Measurements from ENCODE around the gene MRPS6.

The MRPS6 gene

DNA sequence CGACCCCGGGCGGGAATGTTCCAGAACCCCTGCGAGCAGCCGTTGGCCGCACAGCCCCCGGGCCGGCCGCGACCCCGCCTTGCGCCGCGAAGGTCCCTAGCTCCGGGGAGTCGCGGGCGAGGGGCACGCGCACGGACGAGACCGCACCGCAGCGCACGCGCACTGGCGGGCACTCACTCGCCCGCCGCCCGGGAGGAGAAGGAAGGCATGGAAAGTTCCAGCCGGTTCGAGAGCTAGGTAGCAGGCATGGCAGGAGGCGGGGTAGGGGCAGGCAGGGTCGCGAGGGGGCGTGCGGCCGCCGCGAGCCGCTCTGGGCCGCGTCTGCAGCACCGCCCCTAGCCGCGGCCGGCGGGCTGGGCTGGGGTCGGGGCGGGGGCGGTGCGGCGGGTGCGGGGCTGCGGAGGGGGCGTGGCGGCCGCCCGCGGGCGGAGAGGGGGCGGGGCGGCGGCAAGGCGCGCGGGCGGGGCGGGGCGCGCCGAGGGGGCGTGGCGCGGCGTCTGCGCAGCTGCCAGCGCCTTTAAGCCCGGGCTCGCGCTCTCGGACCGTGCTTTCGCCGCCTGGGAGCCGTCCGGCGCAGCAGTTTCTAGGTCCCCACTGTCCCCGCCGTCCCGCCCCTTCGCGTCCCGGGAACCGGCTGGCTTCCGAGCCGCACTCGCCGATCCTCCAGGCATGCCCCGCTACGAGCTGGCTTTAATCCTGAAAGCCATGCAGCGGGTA is at the start of gene MRPS6, which contains the start of gene SLC5A3:
Gene MRPS6, plus strand, starts transcription at position 547 of the 717 bp plus-strand sequence. Its CDS starts 123 bp downstream, at position 670.
Gene SLC5A3, plus strand, starts transcription at position 547 of the 717 bp plus-strand sequence. CDS start 21,621 bp downstream, outside the sequence.
- peak; percentile 92 for DNase-seq (ENCODE audit: low spot score)

DNA sequence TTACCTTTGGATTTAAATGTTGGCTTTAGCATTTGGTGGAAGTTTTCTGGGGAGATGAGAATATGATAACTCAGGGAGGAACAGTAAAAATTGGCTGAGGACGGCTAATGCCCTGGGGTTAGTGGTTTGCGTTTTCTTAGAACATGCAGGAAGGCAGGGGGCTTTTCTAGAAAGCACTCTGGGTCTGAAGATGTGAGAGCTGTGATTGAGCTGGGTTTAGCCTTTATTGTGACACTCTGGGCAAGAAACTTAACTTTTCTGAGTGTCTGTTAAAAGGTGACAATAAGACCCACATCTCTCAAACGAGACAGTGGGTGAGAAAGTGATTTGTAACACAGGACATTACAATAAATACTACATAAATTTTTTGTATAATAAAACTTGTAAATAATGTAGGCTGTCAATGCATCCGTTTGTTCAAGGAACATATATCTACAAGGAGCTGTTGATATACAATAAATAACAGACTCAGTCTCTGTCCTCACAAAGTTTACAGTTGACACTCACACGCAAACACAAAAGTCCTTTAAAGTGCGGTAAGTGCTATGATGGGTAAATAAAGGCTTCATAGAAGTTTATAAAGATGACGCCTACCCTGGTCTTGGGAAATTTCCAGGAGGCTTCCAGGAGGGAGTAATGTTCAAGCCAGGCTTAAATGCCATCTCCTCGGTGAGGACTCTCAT is 49.5 kb upstream of the MRPS6 start:
- DNase-seq (ENCODE audit: low spot score), result no peak

DNA sequence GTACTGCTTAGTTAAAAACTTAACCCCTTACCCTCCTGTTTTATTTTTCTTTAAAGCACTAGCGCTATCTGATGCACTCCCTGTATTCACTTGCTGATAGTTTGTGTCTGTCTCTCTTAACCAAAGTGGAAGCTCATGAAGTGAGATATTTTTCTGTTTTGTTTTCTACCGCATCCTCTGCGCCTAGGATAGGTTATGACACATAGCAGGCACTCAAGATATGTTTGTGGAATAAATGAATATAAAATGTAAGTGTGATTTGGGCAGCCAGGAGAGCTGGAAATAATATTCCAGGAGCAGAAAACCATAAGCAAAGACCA is 49.0 kb upstream of the MRPS6 start:
- DNase-seq (ENCODE audit: low spot score), result no peak

DNA sequence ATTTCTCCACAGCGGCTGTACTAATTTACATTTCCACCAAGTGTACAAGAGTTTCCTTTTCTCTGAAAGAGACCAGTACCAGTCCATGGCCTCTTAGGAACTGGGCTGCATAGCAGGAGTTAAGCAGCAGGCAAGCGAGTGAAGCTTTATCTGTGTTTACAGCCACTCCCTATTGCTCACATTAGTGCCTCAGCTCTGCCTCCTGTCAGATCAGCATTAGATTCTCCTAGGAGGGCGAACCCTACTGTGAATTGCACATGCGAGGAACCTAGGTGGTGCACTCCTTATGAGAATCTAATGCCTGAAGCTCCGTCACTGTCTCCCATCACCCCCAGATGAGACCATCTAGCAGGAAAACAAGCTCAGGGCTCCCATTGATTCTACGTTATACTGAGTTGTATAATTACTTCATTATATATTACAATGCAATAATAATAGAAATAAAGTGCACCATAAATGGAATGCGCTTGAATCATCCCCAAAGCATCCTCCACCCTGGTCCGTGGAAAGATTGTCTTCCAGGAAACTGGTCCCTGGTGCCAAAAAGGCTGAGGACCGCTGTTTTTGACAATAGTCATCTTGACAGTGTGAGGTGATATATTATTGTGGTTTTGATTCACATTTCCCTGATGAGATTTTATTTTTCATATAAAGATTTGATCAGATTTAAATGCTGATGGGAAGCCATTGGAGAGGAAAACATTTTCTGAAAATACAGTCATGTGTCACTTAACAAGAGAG is 45.5 kb upstream of the MRPS6 start:
- no peak for DNase-seq (ENCODE audit: low spot score)

DNA sequence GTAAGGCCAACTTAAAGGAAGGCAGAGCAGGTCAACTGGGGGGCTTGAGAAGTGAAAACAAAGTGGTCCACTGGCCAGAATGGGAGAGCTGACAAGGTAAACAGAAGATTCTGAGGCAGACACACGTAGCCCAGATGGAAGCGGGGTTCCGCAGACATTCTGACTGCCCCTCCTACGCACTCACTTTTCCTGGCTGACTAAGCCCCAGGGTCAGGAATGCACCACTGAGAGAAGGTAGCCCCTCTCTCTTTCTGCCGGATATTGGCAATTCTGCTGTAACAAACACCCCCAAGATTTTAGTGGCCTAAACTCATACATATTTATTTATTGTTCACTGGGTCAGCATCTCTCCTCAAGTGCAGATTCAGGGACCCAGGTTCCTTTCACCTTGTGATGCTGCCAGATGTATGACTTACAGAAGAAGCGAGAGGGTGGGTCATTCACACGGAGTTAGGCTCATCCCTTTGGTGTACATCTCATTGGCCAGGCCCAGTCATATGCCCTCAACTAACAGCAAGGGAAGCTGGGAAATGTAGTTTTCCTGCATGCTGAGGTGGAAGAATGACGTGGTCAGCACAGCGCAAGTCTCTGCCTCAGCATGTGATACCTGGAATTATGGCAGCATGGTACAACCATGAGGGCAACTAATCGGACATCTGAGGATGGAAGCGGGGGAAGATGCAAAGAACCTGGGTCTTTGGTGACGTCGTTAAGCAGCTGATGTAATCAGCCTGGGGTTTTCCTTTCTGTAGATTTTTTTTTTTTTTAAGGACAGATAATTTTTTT is 43.4 kb upstream of the MRPS6 start:
- DNase-seq (ENCODE audit: low spot score), result peak; percentile 80

DNA sequence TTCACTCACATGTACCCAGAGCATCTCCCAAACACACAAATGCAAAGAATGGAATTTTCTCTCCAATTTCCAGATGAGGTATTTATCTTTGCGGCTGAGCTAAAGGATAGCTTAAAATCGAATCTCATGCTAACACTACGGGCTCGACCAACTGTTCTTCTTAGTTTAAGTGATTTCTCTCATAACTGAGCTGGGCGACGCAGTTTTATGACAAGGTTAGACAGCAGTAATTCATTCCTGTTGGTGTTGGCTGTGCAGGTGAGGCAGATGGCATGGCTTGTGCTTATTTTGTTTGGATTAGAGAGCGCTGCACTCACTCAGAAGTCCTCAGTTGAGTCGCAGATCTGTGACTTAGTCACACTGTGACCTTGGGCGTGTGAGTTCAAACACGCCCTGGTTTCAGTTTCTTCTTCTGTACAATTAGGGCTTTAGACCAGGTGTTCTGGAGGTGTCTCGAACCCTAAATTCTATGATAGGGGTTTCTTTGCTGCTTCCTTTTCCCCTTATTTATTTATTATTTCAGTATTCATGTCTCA is 41.5 kb upstream of the MRPS6 start:
- no peak for DNase-seq (ENCODE audit: low spot score)

DNA sequence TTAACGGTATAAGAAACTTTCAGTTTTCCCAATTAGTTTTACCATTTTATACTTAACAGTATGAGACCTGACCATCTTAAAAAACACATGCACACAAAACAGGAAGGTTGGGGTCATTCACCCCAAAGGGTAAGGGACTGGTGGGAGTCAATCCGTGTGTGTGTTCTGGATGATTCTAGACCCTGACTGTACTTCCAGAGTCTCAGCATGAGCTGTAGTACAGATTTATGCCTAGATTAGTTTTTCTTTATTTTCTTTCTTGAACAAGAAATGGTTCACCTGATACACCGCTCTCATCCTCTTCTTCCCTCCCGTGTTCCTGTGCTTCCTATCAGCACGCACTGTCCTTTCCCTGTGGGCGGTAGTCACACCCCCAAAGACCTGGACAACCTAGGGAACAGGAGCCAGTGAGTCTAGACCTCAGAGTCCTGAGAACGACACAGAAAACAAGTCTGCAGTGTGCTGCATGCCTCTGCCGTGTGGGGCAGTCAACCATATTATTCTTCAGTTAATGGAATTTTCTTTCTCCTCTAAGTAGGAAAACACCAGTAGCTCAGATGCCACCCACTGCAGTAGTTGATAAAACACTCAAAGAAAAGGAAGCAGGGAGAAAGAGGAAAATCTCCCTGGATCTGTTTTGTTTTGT is 38.9 kb upstream of the MRPS6 start:
- peak; percentile 34 for DNase-seq (ENCODE audit: low spot score)

DNA sequence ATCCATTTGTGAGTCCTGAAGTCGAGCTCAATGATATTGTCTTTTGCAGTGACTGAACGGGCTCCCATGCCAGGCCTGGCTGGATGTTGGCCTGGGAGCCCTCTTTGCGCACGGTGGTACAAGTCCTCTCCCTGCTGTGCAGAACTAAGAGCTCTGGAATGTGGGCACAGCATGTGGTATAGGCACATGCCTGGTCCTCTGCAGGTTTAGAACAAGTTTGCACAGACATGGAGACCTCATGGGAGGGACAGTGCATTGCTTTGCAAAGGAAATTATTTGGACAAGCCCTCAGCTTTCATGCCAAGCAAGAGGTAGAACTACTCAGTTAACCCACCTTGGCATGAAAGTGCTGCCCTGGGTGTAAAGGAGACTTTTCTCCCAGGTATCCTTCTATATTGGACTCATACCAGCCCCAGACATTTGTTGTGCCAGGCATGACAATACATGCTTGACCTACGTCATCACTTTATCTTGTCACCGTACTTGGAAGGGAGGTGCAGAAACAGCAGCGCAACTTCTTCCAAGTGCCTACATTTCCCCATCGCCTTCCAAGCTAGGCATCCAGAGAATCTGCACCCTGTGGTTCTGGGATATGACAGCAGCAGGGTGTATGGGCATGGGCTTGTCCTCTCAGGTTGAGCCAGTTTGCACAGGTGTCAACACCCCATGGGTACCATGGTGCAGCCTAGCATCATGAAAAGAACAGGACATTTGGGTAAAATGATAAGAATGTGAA is 37.6 kb upstream of the MRPS6 start:
- DNase-seq (ENCODE audit: low spot score), result peak; percentile 48

DNA sequence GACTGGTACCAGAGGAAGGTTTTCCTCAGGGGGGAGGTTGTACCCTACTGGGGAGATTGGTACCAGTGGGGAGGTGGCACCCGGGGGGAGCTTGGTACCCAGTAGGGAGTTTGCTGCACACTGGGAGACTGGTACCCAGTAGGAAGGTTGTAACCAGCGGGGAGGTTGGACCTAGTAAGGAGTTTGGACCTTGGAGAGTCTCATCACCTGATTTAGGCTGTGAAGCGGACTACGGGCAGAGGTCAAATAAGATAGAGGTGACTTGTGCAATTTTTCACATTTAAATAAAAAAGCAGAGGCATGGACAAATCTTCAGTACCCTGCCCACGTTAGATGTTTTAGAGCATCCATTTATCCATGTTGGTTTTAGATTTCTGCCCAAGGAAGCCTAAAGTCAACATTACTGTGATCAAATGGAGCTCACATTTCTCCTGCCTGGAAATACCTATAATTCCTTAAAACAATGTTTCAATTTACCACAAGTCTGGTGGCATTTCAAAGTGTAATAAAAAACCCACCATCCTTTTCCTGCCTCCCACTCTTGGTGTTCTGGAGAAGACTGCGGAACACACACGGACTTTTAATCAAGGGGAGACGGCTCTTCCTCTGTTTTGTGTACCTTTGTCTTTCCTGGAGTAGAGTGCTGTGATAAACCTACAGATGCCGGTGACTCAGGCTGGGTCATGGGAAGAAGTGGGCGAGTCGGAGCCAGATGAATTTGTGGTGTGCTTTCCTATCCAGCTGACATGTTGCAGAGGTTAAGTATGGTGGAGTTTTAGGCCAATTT is 36.2 kb upstream of the MRPS6 start:
- no peak for DNase-seq (ENCODE audit: low spot score)

DNA sequence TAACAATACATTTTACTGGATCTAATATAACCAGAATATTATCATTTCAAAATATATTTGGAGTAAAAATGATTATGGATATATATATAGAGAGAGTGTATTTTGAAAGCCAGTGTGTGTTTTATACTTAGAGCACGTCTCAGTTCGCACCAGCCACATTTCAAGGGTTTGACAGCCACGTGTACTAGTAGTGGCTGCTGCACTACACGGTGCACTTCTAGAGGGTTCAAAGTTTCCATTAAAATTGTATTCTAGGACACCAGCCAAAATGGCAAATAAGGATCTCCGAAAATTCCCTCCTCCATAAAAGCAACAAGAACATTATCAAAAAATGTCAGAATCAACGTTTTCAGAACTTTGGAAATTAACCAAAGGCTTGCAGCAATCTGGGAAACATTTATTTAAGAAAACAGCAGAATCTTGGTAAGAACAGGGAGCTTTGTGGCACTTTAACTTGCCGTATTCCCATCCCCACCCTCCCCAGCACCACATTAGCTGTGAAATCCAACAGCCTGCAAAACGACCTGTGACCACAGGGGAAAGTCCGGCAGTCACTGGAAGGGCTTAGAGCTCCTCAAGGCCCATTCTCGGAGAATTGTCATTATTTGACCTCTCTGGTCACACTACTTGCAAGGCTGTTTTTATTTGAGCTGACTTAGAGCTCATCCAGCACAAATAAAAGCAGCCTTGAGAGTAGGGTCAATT is 33.5 kb upstream of the MRPS6 start:
- peak; percentile 51 for DNase-seq (ENCODE audit: low spot score)

DNA sequence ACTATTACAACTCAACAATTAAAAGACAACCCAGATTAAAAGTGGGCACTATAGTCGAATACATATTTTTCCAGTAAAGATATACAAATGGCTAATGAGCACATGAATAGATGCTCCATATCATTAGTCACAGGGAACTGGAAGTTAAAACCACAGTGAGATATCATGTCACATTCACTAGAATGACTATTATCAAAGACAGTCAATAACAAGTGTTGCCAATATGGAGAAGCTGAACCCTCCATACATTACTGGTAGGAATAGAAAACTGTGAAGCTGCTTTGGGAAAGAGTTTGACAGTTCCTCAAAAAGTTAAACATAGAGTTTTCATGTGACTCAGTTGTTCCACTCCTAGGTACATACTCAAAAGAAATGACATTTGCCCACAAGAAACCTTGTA is 30.6 kb upstream of the MRPS6 start:
- DNase-seq (ENCODE audit: low spot score), result no peak

DNA sequence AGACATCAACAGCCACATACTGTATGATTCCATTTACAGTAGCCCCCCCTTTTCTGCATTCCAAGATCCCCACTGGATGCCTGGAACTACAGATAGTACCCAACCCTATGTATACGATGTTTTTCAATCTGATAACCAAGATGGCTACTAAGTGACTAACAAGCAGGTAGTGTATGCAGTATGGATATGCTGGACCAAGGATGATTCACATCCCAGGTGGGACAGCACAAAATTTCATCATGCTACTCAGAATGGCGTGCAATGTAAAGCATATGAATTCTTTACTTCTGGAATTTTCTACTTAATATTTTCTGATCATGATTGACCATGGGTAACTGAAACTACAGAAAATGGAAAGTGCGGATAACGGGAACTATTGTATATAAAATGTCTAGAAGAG is 30.0 kb upstream of the MRPS6 start:
- DNase-seq (ENCODE audit: low spot score), result no peak

DNA sequence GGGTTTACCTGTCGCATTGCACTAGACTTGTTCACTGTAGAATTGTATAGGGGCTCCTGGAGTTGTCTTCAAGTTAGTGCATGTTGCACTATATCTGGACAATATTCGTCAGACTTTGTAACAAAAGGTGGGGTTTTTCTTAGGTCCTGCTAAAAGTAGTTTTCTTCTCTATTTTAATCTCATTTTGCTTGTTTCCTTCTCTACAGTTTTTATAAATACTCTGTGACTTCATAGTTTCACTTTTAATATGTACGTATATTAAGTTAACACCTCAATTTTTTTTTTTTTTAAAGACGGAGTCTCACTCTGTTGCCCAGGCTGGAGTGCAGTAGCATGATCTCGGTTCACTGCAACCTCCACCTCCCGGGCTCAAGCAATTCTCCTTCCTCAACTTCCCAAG is 26.5 kb upstream of the MRPS6 start:
- DNase-seq (ENCODE audit: low spot score), result no peak

DNA sequence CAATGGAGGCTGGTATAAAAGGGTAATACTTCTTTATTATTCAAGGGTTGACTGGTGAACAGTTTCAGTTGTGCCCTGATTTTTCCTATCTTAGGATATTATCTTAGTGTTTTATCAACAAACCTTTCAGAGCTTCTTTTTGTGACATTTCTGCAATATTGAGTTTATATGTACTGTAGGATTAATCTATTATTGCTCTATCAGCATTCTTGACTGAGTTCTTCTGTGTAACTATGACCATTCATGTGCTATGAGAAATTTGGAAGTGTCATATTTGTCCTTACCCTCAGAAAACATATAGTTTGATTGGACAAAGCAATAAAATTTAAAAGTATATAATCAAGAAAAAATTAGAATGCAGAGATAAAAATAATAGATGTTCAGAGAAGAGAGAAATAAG is 25.5 kb upstream of the MRPS6 start:
- no peak for DNase-seq (ENCODE audit: low spot score)

DNA sequence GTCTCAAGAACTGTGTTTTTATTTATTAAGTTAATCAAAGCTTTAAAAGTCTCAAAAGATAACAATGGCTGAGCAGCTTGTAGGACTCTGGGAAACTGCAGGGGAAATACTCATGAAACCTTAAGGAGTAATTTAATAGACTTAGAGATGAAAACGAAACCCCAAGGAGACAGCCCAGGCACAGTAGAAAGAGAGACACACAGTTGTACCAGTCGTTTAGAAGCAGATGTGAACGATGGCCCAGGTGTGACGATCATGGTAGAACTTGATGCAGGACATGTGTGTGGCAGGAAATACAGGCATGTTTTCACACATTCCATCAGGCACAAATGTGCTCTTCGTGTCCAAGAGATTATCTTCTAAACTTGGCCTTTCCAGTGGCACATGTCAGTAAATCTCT is 21.2 kb upstream of the MRPS6 start:
- DNase-seq (ENCODE audit: low spot score), result no peak

DNA sequence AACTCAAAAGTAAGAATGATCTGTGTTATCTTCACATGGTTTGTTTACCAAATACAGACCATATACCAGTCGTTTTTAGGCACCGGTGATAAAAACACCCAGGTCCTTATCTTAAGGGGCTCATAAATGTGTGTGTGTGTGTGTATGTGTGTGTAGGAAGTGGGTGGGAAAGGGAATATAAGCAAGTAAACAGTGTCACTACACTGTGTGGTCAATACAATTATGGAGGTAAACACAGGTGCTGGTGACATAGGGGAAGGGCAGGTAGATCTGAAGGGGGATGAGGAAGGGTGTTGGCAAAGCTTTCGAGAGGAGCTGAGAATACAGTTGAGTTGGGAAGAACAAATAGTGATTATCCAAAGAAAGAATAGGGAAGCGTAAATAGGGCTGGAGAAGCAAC is 19.1 kb upstream of the MRPS6 start:
- no peak for DNase-seq (ENCODE audit: low spot score)

DNA sequence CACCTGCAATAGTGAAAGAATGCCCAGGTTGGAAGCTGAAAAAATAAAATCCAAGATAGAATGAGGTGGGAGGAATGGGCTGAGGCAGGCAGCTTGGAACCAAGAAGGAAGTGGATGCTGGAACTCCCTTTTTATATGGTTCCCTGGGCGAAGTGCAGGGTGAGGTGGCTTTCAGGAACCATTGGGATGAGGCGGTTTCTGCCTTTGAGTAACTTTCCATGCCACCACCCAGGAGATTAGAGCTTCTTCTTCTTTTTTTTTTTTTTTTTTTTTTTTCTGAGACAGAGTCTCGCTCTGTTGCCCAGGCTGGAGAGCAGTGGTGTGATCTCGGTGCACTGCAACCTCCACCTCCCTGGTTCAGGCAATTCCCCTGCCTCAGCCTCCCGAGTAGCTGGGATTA is 17.8 kb upstream of the MRPS6 start:
- no peak for DNase-seq (ENCODE audit: low spot score)

DNA sequence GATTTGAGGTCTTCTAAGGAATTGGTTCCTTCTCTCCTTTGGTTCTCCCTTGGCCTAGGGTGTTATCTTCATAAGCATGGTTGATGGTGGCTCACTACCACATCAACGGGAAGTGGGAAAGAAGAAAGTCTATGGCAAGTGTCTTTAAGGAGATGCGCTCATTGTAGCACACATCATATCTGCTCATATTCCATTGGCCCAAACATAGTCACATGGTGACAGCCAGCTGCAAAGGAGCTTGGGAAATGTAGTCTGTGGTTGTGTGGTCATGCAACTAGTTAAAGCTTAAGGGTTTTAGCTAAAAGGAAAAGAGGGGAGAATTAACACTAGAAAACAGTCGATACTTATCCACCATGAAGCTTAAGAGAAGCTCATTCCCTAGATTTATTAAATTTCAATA is 11.4 kb upstream of the MRPS6 start:
- peak; percentile 41 for DNase-seq (ENCODE audit: low spot score)

DNA sequence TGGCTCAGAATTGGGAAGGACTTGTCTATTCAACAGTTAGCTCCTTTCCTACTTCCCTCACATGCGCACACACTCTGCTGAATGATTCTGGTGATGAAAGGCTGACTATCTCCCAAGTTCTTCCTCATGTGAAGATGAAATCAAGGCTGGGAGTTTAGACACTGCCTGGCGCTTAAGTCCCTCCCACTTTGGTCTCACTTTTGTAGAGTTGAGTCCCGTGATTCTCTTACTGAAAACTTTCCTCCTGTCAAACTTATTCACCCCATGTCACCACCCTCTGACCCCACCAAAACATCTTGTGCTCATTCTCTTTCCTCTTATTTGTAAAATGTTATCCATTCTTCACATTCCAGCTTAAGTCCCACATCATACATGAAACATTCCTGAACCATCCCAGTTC is 8.4 kb upstream of the MRPS6 start:
- DNase-seq (ENCODE audit: low spot score), result no peak
